KMS-11 (cell line): ENCODE measurements around the gene ABHD8.

ENCODE experiments used
- H2AFZ ChIP-seq: fragments of 200-600 bp; sonication (generic); 2 replicates; pipeline ENCODE4 v1.6.1; 2016; ENCODE audit warnings: antibody characterized with exemption, mixed run types, low read depth
- H3K27ac ChIP-seq: fragments of 200-600 bp; sonication (generic); 2 replicates; pipeline ENCODE4 v1.6.1; 2016; ENCODE audit warnings: mild to moderate bottlenecking, mixed run types
- H3K27me3 ChIP-seq: fragments of 200-600 bp; sonication (generic); 2 replicates; pipeline ENCODE4 v1.6.1; 2017; ENCODE audit warnings: mild to moderate bottlenecking, low read depth, mixed run types, moderate library complexity; ENCODE audit not compliant: insufficient read depth
- H3K36me3 ChIP-seq: fragments of 200-600 bp; sonication (generic); 2 replicates; pipeline ENCODE4 v1.6.1; 2017; ENCODE audit warnings: mild to moderate bottlenecking, mixed run types; ENCODE audit not compliant: insufficient read depth
- H3K4me1 ChIP-seq: fragments of 200-600 bp; sonication (generic); 2 replicates; pipeline ENCODE4 v1.6.1; 2016; ENCODE audit warnings: mild to moderate bottlenecking, low read depth, mixed run types; ENCODE audit not compliant: poor library complexity, severe bottlenecking
- H3K4me2 ChIP-seq: fragments of 200-600 bp; sonication (generic); 2 replicates; pipeline ENCODE4 v1.7.0; 2016; ENCODE audit warnings: mild to moderate bottlenecking, mixed run types
- H3K4me3 ChIP-seq: fragments of 200-600 bp; sonication (generic); IDR thresholded peaks from 2 replicates; pipeline ENCODE4 v1.6.1; 2017; ENCODE audit warnings: low read depth, low read length, mixed read lengths; ENCODE audit not compliant: insufficient read depth
- H3K79me2 ChIP-seq: fragments of 200-600 bp; sonication (generic); 2 replicates; pipeline ENCODE4 v1.6.1; 2016; ENCODE audit warnings: low read depth, mixed run types; ENCODE audit not compliant: insufficient read depth
- H3K9ac ChIP-seq: fragments of 200-600 bp; sonication (generic); 2 replicates; pipeline ENCODE4 v1.6.1; 2016; ENCODE audit warnings: mild to moderate bottlenecking, mixed run types
- H4K20me1 ChIP-seq: fragments of 200-600 bp; sonication (generic); 2 replicates; pipeline ENCODE4 v1.6.1; 2016; ENCODE audit warnings: mild to moderate bottlenecking, mixed run types; ENCODE audit not compliant: insufficient read depth
- TF ChIP-seq, protein P1 (sequence below): fragments of 200-600 bp; sonication (generic); conservative IDR thresholded peaks from 2 replicates; pipeline ENCODE4 v1.6.1; 2017; ENCODE audit warnings: low read depth, mild to moderate bottlenecking, antibody characterized with exemption, low read length, moderate library complexity, mixed read lengths

The ABHD8 gene

GRCh38 chr19:17305517-17306284 lies 2.5 kb upstream of the ABHD8 start, which contains the start of gene MRPL34:
Gene MRPL34, plus strand, starts transcription at chr19:17305872. Its CDS starts 21 bp downstream, at chr19:17305893.
- peaks cover 41% of the 10 kb centered on the region for H3K4me1 ChIP-seq
- no peaks in the 10 kb centered on the region for H4K20me1 ChIP-seq
- peak within 1 kb of the TSS; percentile 70 for H3K4me2 ChIP-seq
- no peaks in the 10 kb centered on the region for H3K36me3 ChIP-seq
- H3K79me2 ChIP-seq, result peaks cover 31% of the 10 kb centered on the region
- H2AFZ ChIP-seq, result peak within 1 kb of the TSS; percentile 55
- TF ChIP-seq, protein P1, sequence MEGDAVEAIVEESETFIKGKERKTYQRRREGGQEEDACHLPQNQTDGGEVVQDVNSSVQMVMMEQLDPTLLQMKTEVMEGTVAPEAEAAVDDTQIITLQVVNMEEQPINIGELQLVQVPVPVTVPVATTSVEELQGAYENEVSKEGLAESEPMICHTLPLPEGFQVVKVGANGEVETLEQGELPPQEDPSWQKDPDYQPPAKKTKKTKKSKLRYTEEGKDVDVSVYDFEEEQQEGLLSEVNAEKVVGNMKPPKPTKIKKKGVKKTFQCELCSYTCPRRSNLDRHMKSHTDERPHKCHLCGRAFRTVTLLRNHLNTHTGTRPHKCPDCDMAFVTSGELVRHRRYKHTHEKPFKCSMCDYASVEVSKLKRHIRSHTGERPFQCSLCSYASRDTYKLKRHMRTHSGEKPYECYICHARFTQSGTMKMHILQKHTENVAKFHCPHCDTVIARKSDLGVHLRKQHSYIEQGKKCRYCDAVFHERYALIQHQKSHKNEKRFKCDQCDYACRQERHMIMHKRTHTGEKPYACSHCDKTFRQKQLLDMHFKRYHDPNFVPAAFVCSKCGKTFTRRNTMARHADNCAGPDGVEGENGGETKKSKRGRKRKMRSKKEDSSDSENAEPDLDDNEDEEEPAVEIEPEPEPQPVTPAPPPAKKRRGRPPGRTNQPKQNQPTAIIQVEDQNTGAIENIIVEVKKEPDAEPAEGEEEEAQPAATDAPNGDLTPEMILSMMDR, result no peak
- peak within 1 kb of the TSS; percentile 65 for H3K27ac ChIP-seq
- no peaks in the 10 kb centered on the region for H3K27me3 ChIP-seq
- H3K4me3 ChIP-seq, result no peak within 1 kb of the TSS
- H3K9ac ChIP-seq, result peak within 1 kb of the TSS; percentile 71

DNA sequence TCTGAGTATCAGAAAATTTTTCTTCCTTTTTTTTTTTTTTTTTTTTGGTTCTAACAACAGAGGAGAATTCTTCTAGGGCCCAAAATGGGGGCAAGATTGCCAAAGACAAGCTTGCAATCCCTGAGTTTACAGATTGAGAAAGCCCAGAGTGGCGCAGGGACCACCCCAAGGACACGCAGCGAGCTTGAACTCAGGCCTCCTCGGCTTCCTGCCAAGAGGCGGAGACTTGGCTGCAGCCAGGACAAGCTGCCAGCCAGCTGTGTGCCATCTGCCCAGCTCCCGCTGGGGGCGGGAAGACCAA lies 1.9 kb upstream of the ABHD8 start:
- H4K20me1 ChIP-seq, result no peaks in the 10 kb centered on the region
- no peak overlapping the region for H3K4me3 ChIP-seq
- H3K36me3 ChIP-seq, result no peaks in the 10 kb centered on the region
- peaks cover 25% of the 10 kb centered on the region for H3K79me2 ChIP-seq
- no peak overlapping the region for H2AFZ ChIP-seq
- H3K27me3 ChIP-seq, result no peaks in the 10 kb centered on the region
- no peak overlapping the region for H3K9ac ChIP-seq
- TF ChIP-seq, protein P1, result 0 out of 2 replicates have a peak, but pooled peaks have one; percentile 41
- H3K27ac ChIP-seq, result no peak overlapping the region
- no peak overlapping the region; the same call in 1 of the 2 replicates for H3K4me2 ChIP-seq
- peaks cover 36% of the 10 kb centered on the region for H3K4me1 ChIP-seq

GRCh38 chr19:17304386-17305215 lies 1.4 kb upstream of the ABHD8 start:
- H3K27ac ChIP-seq, result no peak overlapping the region

GRCh38 chr19:17303940-17304267 lies 679 bp upstream of the ABHD8 start:
- H3K9ac ChIP-seq, result no peak overlapping the region
- H3K36me3 ChIP-seq, result no peaks in the 10 kb centered on the region
- H3K4me3 ChIP-seq, result no peak overlapping the region
- H2AFZ ChIP-seq, result peak overlapping the region; percentile 59; the same call in 1 of the 2 replicates
- H3K27me3 ChIP-seq, result no peaks in the 10 kb centered on the region
- H3K4me1 ChIP-seq, result peaks cover 35% of the 10 kb centered on the region
- H3K79me2 ChIP-seq, result peaks cover 20% of the 10 kb centered on the region
- H4K20me1 ChIP-seq, result no peaks in the 10 kb centered on the region
- TF ChIP-seq, protein P1, result no peak
- peak overlapping the region; percentile 57; the same call in 1 of the 2 replicates for H3K4me2 ChIP-seq
- no peak overlapping the region for H3K27ac ChIP-seq

More at GRCh38 chr19:17304386-17305215, 1.4 kb upstream of the ABHD8 start:
- Histone ChIP-seq H3K4me3 (no peak overlapping the region), H3K36me3 (no peaks in the 10 kb centered on the region), H3K4me1 (peaks cover 35% of the 10 kb centered on the region), H4K20me1 (no peaks in the 10 kb centered on the region), H3K27me3 (no peaks in the 10 kb centered on the region), H3K9ac (no peak overlapping the region), H3K4me2 (peak overlapping the region; percentile 57; the same call in 1 of the 2 replicates), H2AFZ (no peak overlapping the region), H3K79me2 (peaks cover 20% of the 10 kb centered on the region)
- TF ChIP-seq, protein P1, result no peak
